ENCODE results near the gene CHST15.
"Not testable (repeated sequence)": the region's sequence is repeated elsewhere in the genome, so short reads cannot be mapped to it uniquely, and the experiment has no call there.

CHST15 gene

DNA sequence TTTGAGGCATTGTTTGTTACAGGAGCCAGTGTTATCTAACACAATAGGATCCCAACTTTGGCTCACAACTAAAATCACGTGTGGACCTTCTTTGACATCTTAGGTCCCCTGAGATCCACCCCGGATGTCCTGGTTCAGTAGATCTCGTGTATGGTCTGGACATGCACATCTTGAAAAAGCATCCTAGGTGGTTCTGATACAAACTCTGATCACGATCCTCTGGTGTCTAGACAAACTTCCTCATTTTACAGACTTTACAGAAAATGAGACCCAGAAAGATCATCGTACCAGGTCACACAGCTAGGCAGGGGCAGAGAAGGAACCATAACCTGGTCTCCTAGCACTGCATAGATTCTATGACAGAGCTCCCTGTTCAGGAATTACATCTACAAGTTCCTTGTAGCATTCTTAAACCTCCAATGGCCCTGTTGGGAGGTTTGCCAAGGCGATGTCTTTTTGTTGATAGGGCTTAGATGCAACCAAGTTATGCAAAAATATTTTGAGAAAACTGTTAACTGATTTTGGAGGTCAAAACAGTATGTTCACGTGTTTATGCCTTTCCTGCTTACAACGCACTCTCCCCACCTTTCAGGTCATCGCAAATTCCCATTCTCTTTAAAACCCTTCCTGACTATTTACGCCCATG is 30.8 kb upstream of the CHST15 start:
- no peak for DNase-seq (ENCODE audit: low spot score)

DNA sequence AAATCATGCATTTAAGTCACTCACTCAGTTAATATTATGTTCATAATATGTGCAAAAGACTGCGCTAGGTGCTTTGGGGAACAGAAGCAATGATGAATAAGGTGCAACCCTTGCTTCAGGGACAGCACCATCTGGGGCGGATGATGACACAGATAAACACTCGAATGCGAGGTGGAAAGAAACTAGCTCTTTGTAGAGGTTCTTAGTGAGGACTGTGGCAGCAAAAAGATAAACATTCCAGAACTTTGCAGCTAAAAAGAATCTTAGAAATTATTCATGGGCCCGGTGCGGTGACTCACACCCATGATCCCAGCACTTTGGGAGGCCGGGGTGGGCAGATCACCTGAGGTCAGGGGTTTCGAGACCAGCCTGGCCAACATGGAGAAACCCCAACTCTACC is 29.8 kb upstream of the CHST15 start:
- DNase-seq (ENCODE audit: low spot score), result no peak

DNA sequence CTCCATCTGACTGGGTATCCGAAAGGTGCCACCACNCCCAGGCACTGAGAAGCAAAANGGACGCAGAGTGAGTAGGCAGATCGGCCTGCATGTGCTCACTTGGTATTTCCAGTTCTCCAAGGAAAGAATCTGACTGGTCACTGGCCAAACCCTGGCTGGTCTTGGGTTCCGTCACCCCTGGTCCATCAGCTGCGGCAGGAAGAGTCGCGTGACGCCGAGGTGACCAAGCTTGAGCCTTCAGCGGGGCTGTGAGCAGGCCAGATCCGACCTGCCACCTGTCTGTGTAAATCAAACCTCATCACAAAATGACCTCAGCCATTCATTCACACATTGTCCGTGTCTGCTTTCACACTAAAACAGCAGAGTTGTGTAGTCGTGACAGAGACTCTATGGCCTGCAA is 28.8 kb upstream of the CHST15 start:
- no peak for DNase-seq (ENCODE audit: low spot score)

DNA sequence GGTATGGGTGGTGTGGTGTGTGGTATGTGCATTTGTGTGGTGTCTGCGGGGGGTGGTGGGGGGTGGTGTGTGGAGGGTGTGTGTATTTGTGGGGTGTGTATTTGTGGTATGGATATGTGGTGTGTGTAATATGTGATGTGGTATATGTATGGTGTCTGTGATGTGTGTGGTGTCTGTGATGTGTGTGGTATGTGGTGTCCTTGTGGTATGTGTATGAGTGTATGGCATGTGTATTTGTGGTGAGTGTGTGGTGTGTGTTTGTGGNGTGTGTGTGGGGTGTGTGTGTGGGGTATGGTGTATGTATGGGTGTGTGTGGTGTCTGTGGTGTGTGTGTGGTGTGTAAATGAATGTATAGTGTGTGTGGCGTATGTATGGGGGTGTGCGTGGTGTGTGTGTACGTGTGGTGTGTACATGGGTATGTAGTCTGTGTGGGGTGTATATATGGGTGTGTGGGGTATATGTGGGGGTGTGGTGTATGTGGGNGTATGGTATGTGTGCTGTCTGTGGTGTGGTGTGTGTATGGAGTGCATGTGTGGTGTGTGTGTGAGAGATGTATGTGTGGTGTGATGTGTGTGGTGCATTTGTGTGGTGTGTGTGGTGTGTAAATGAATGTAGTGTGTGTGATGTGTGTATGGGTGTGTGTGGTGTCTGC is 27.1 kb upstream of the CHST15 start:
- DNase-seq (ENCODE audit: low spot score), result no peak

DNA sequence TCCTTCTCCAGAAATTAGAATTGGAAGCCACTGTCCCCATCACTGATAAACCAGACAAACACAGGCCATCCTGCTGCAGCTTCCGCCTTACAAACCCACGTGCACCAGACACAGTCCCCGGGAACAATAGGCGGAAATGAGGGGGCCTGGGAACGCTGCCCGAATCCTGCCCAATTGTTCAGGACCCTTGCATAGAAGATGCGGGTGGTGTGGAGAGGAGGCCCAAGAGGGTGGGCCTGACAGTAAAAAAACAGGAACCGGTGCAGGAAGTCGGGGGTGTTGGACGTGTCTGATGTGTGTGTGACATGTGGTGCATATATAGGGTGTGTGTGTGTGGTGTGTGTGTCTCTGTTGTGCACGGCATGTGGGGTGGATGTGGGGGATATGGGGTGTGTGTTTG is 26.5 kb upstream of the CHST15 start:
- no peak for DNase-seq (ENCODE audit: low spot score)

DNA sequence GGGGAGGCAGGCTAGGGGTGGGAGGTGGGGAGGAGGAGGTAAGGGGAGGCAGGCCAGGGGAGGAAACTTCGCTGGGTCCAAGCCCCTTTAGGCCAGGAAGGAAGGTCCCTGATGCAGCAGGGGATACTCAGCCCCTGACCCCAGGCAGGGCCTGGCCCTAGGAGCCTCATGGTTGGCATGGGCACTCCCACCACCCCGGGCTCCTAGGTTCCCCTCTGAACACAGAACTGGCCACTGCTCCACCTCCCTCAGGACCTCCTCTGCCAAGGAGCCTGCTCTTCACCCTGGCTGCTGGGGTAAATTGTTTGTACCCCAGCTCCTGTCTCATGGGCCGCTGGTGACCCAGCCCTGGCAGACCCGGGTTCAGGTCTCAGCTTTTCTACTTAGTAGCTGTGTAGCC is 25.8 kb upstream of the CHST15 start:
- no peak for DNase-seq (ENCODE audit: low spot score)

DNA sequence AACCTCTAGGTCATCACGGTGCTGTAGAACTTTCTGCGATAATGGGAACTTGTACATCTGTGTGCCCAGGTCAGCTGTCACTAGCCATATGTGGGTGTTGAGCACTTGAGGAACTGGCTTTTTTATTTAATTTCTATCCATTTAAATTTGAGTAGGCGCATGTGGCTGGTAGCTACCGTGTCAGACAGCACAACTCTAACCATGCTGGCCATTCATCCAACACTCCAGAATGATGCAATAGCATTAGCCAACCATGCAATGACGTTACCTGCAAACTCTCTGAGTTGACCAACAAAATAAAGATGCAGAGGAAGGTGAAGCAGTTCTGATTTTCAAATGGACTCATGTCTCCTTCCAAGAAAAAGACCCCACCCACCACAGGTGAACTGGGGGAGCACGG is 24.4 kb upstream of the CHST15 start:
- no peak for DNase-seq (ENCODE audit: low spot score)

DNA sequence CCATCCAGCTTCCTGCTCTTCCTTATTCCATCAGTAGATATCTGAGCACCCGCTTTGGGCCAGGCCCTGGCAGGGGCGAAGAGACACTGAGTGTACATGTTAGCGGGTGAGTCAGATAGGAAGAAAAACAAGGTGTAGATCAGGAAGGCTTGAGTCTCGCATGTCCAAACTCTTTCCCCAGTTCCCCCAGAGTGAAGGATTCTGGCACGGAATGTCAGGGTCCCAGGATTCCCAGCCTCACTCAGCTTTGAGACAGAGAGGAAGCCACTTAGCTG is 24.1 kb upstream of the CHST15 start:
- no peak for DNase-seq (ENCODE audit: low spot score)

DNA sequence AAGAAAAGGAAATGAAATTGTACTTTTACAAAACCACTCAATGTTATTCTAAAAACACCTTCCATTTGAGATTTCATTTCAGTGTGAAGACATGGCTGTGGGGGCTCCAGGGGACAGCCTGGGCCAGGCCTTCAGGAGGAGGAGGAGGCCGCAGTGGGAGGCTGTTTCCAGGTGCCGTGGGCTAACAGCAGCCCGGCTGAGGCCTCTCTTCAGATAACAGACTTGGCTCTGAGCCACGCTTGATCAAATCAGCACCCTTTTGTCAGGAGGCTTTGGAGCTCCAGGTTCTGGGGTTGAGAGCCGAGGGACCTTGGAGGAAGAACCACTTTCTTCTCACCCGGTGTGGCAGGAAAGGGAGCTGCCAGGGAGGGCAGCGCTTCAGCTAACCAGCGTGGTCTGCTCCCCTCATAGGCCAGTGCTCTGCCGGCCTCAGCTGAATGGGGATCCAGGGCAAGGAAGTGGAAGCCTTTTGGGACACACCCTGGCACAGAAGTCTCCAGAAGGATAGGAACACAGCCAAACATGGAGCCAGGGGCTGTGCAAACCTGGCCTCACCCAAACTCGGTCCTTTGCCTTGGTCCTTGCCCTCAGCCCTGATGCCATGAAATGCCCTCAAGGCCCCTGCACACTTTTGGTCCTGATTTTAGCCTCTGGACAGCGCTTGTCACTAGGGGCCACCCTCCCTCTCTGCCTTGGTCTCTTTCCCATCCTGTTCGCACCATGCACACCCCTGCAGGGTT is 23.5 kb upstream of the CHST15 start:
- no peak for DNase-seq (ENCODE audit: low spot score)

GRCh38 chr10:124114696-124115095 is 21.3 kb upstream of the CHST15 start:
- DNase-seq (ENCODE audit: low spot score), result no peak

- no peak for DNase-seq (ENCODE audit: low spot score)
These were observed 19.6 kb upstream of the CHST15 start for GRCh38 chr10:124112891-124113580.

DNA sequence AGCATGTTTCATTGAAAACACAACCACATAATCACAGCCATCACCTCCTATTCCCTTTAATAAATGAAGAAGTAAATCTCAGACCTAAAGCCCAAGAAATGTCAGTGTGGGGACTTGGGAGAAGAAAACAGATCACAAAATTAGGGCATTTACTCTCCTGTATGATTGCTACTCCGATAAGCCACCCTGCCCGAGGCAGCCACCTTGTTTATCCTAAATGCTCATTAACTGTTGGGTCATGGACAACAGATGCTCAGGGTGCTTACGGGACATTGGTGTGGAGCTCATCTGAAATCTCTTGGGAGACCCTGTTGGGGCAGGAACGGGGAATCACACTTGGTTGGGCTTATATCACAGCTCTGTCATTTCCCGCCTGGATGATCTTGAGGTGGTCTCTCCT is 17.5 kb upstream of the CHST15 start:
- no peak for DNase-seq (ENCODE audit: low spot score)

DNA sequence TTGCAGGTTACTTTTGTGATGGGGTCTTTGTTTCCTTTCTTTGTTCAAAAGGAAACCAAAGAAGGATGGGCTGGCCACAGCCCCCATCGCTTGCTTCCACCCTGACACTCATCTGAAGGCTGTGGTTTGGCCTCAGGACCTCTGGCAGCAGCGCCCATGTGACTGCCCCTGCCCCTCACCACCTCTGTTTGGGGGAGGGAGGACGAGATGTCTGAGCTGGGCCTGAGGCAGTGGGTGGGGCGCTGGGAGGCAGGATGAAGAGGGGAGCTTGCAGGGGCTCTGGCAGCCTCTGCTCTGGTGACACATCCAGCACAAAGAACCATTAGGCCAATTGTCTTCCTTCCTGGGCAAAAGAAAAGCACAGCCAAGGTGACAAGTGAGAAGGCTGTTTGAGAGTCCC is 15.9 kb upstream of the CHST15 start:
- DNase-seq (ENCODE audit: low spot score), result no peak

DNA sequence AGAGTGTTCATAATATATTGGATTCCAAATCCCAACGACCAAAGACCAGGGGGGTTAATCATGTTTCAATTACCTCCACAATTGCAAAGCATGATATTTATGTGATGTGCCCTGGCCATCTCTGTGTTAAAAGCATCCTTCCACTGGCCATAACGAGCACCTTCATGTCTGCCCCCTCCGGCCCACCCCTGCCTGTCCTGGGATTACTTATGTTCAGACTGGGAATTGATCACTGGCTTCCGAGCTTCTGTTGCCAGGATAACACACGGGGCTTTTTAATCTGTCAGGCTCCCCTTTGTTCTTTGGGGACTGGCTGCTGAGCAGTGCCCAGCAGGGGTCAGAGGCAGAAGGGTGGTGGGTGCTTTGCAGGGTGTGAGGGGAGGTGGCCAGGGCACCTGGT is 13.7 kb upstream of the CHST15 start:
- DNase-seq (ENCODE audit: low spot score), result no peak

DNA sequence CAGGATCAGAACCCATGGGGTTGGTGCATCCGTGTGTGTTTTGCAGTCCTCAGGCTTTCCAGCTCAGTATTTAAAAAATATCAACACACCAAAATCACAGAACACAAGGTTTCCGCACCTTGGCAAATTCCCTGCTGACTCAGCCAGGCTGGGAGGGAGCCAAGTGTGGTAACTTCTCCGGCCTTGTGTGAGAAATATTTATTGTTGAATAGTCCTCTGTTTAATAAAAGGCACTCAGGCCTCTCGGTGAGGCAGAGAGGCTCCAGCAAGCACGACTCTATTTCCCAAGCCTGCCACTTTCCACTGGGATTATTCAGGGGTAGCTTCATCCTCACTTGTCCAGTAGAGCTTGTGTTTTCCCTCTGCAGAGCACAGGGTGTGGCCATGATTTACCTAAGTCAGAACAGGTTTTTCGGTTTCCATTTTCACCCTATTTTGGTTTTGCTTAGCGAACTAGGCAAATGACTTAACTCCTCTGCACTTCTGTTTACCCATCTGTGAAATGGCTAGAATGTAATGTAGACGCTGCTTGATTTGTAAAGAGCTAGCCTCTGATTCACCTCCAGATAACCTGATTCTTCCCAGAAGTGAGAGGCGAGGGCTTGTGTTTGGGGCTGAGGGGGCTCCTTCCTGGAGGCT is 13.0 kb upstream of the CHST15 start:
- DNase-seq (ENCODE audit: low spot score), result peak; percentile 73

GRCh38 chr10:124105594-124105993 is 12.2 kb upstream of the CHST15 start:
- no peak for DNase-seq (ENCODE audit: low spot score)

GRCh38 chr10:124105045-124105444 is 11.6 kb upstream of the CHST15 start:
- DNase-seq (ENCODE audit: low spot score), result no peak

DNA sequence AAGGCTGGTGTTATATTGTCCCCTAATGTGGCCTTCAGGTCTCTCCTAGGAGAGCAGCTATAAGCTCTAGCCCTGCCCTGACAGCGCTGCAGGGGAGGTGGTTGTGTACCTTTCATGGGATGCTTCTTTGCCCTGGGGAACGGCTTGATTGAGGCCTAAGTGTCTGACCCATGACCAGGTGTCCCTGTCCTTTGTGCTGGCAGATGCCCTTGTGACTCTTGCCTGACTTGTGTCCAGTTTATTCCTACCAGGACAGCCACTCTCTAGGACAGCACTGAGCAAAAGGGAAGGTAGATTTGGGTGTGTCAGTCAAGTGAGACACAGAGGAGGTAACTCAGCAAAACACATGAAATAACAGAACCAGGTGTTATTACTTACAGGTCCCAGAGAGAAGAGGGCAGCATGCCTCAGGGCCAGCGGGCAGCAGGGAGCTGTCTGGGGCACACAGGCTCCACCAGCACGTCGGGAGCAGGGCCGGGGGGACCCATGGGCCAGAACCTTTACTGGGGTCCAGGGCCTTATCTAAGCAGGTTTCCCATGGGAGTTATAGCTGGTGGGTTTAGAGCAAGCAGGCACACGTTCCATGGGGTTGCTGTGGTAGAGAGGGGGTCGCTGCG is 10.7 kb upstream of the CHST15 start:
- no peak for DNase-seq (ENCODE audit: low spot score)

GRCh38 chr10:124101351-124101750 is 8.0 kb upstream of the CHST15 start:
- DNase-seq (ENCODE audit: low spot score), result no peak

- DNase-seq (ENCODE audit: low spot score), result not testable (repeated sequence)
These were observed 7.3 kb upstream of the CHST15 start for GRCh38 chr10:124100651-124101050.

DNA sequence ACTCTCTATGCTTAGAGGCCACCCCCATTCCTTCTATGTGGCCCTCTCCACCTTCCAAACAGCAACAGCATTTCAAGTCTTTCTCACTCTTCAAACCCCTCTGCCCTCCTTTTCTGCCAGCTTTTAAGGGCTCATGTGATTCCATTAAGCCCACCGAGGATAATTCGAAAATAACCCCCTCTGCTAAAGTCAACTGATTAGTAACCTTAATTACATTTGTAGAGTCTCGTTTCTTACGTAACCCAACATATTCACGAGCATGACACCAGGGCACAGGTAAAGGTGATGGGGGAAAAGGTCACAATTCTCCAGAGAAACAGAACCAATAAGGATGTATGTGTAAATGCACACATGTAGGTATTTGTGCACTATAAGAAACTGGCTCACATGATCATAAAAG is 6.7 kb upstream of the CHST15 start:
- no peak for DNase-seq (ENCODE audit: low spot score)

DNA sequence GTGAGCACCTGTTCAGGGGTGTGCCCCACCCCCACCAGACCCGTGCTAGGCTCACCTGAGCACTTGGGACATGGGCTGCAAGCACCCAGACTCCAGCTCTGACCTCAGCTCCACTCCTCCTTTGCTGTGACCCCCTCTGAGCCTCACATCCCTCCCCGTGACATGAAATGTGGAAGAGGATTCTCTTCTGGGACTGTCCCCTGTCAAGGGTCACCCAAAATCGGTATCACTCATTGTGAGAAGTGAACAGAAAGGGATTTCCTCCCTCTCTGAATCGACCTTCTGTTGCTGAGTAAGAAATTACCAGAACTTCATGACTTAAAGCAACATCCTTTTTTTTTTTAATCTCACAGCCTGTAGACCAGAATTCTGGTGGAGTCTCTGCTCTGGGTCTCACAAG is 6.2 kb upstream of the CHST15 start:
- DNase-seq (ENCODE audit: low spot score), result no peak
